ENCODE measurements around the gene KRTAP9-7.

KRTAP9-7 gene

GRCh38 chr17:41271858-41272257, 3.6 kb upstream of the KRTAP9-7 start:
- no peak for DNase-seq (ENCODE audit: low read depth in 2 of 2)

- no peak for DNase-seq (ENCODE audit: low read depth in 2 of 2)
These were observed 2.9 kb downstream of the KRTAP9-7 start for GRCh38 chr17:41278176-41278955.

- DNase-seq (ENCODE audit: low read depth in 2 of 2), result no peak
These were observed 8.5 kb downstream of the KRTAP9-7 start for GRCh38 chr17:41284043-41284442.

- DNase-seq (ENCODE audit: low read depth in 2 of 2), result no peak
These were observed 9.0 kb downstream of the KRTAP9-7 start for GRCh38 chr17:41284546-41284945.

- DNase-seq (ENCODE audit: low read depth in 2 of 2), result no peak
These were observed 11.6 kb downstream of the KRTAP9-7 start for GRCh38 chr17:41287050-41287449.

GRCh38 chr17:41294016-41294415, 18.5 kb downstream of the KRTAP9-7 start:
- no peak for DNase-seq (ENCODE audit: low read depth in 2 of 2)

- DNase-seq (ENCODE audit: low read depth in 2 of 2), result no peak
These were observed 21.3 kb downstream of the KRTAP9-7 start for GRCh38 chr17:41296846-41297245.

GRCh38 chr17:41298458-41299135, 23.1 kb downstream of the KRTAP9-7 start:
- DNase-seq (ENCODE audit: low read depth in 2 of 2), result no peak

GRCh38 chr17:41301204-41301790, 25.8 kb downstream of the KRTAP9-7 start:
- no peak for DNase-seq (ENCODE audit: low read depth in 2 of 2)

GRCh38 chr17:41301916-41302901, 26.7 kb downstream of the KRTAP9-7 start, which contains the start of gene KRTAP29-1:
Gene KRTAP29-1 (minus strand): TSS chr17:41302851. CDS start chr17:41302851, 0 bp downstream.
- DNase-seq (ENCODE audit: low read depth in 2 of 2), result no peak

- DNase-seq (ENCODE audit: low read depth in 2 of 2), result no peak
These were observed 27.5 kb downstream of the KRTAP9-7 start for GRCh38 chr17:41302981-41303380.

GRCh38 chr17:41304091-41304490, 28.6 kb downstream of the KRTAP9-7 start:
- no peak for DNase-seq (ENCODE audit: low read depth in 2 of 2)

- no peak for DNase-seq (ENCODE audit: low read depth in 2 of 2)
These were observed 32.1 kb downstream of the KRTAP9-7 start for GRCh38 chr17:41307647-41308046.

GRCh38 chr17:41308251-41308917, 32.9 kb downstream of the KRTAP9-7 start:
- peak; percentile 32 to 40 for DNase-seq (ENCODE audit: low read depth in 2 of 2)

GRCh38 chr17:41308918-41309359, 33.4 kb downstream of the KRTAP9-7 start, which contains the start of gene KRTAP16-1:
Gene KRTAP16-1 (minus strand): TSS chr17:41309309. CDS start chr17:41309253, 56 bp downstream.
- peak; percentile 4 to 12 for DNase-seq (ENCODE audit: low read depth in 2 of 2)

- no peak for DNase-seq (ENCODE audit: low read depth in 2 of 2)
These were observed 35.6 kb downstream of the KRTAP9-7 start for GRCh38 chr17:41311111-41311510.

- DNase-seq (ENCODE audit: low read depth in 2 of 2), result no peak
These were observed 39.8 kb downstream of the KRTAP9-7 start, which contains the start of gene KRTAP17-1 for GRCh38 chr17:41315204-41315794. Gene KRTAP17-1 (minus strand): TSS chr17:41315710. CDS start chr17:41315650, 60 bp downstream.

- no peak for DNase-seq (ENCODE audit: low read depth in 2 of 2)
These were observed 40.4 kb downstream of the KRTAP9-7 start for GRCh38 chr17:41315814-41316445.

- DNase-seq (ENCODE audit: low read depth in 2 of 2), result no peak
These were observed 42.7 kb downstream of the KRTAP9-7 start for GRCh38 chr17:41318231-41318630.
